Neural cell (in vitro differentiated cells): Measurements from ENCODE around the gene TAF8. TPM values are rescaled to one million over a fixed set of nuclear protein-coding genes. Genes with fewer than 3 reads are reported as not detected.

Experiments
- H2AFZ ChIP-seq: fragments of 200-600, 300-800 bp; sonication (generic), shearing (Covaris generic); 2 replicates; pipeline ENCODE4 v1.6.0; 2014; ENCODE audit warnings: low read depth, mild to moderate bottlenecking, antibody characterized with exemption, low read length, moderate library complexity
- H3F3A ChIP-seq: fragments of 200-600 bp; shearing (Covaris generic); 2 replicates; pipeline ENCODE4 v1.6.1; 2016; ENCODE audit warnings: mild to moderate bottlenecking, moderate library complexity, mixed read lengths, antibody characterized with exemption, low read length; ENCODE audit not compliant: insufficient read depth, poor library complexity, severe bottlenecking
- H3K27ac ChIP-seq: fragments of 200-600, 300-800 bp; sonication (generic), shearing (Covaris generic); 2 replicates; pipeline ENCODE4 v1.5.1; 2014; ENCODE audit warnings: mild to moderate bottlenecking, low read length, moderate library complexity
- H3K27me3 ChIP-seq: fragments of 300-800, 200-600 bp; sonication (generic), shearing (Covaris generic); 2 replicates; pipeline ENCODE4 v1.6.0; 2014; ENCODE audit warnings: mild to moderate bottlenecking, low read depth, low read length, moderate library complexity; ENCODE audit not compliant: insufficient read depth
- H3K36me3 ChIP-seq: fragments of 300-800, 200-600 bp; sonication (generic), shearing (Covaris generic); 2 replicates; pipeline ENCODE4 v1.5.1; 2014; ENCODE audit warnings: mild to moderate bottlenecking, antibody characterized with exemption, low read length, moderate library complexity; ENCODE audit not compliant: insufficient read depth
- H3K4me2 ChIP-seq: fragments of 300-800, 200-600 bp; sonication (generic), shearing (Covaris generic); 2 replicates; pipeline ENCODE4 v1.6.0; 2014; ENCODE audit warnings: mild to moderate bottlenecking, low read length
- H3K4me3 ChIP-seq: fragments of 300-800, 200-600 bp; sonication (generic), shearing (Covaris generic); 2 replicates; pipeline ENCODE4 v1.5.1; 2014; ENCODE audit warnings: mild to moderate bottlenecking, low read length, moderate library complexity
- H3K79me2 ChIP-seq: fragments of 200-600 bp; shearing (Covaris generic); replicated peaks from 2 replicates; pipeline ENCODE4 v1.6.0; 2014; ENCODE audit warnings: mild to moderate bottlenecking, low read length, moderate library complexity; ENCODE audit not compliant: insufficient read depth
- H3K9ac ChIP-seq: fragments of 300-800, 200-600 bp; sonication (generic), shearing (Covaris generic); 2 replicates; pipeline ENCODE4 v1.6.1; 2016; ENCODE audit warnings: mild to moderate bottlenecking, low read length, mixed read lengths
- H3K9me2 ChIP-seq: fragments of 200-600 bp; shearing (Covaris generic); 2 replicates; pipeline ENCODE4 v1.6.1; 2016; ENCODE audit warnings: mild to moderate bottlenecking, low read length, mixed read lengths; ENCODE audit not compliant: insufficient read depth
- H3K9me3 ChIP-seq: fragments of 200-600, 300-800 bp; sonication (generic), shearing (Covaris generic); 2 replicates; pipeline ENCODE4 v1.6.1; 2016; ENCODE audit warnings: mild to moderate bottlenecking, mixed run types, low read length, moderate library complexity, mixed read lengths
- H4K20me1 ChIP-seq: fragments of 200-600 bp; shearing (Covaris generic); 2 replicates; pipeline ENCODE4 v1.6.1; 2016; ENCODE audit warnings: mild to moderate bottlenecking, mixed run types; ENCODE audit not compliant: insufficient read depth
- CTCF ChIP-seq: fragments of 450-650 bp; IDR thresholded peaks from 2 replicates; pipeline ENCODE4 v1.5.1; 2014; ENCODE audit warnings: antibody characterized with exemption, mild to moderate bottlenecking, moderate library complexity; ENCODE audit not compliant: poor library complexity, severe bottlenecking
- EP300 ChIP-seq: fragments of 450-650 bp; conservative IDR thresholded peaks from 2 replicates; pipeline ENCODE4 v1.6.1; 2014; ENCODE audit warnings: antibody characterized with exemption, mild to moderate bottlenecking, moderate library complexity; ENCODE audit not compliant: poor library complexity, severe bottlenecking
- EZH2 ChIP-seq: fragments of 200-600, 300-800 bp; shearing (Covaris generic), sonication (generic); IDR thresholded peaks from 2 replicates; pipeline ENCODE4 v1.6.1; 2014; ENCODE audit warnings: antibody characterized with exemption, low read length, borderline replicate concordance, mild to moderate bottlenecking; ENCODE audit not compliant: insufficient read depth, poor library complexity, severe bottlenecking
- MXI1 ChIP-seq: fragments of 450-650 bp; conservative IDR thresholded peaks from 2 replicates; pipeline ENCODE4 v1.6.1; 2014; ENCODE audit warnings: antibody characterized with exemption, mild to moderate bottlenecking; ENCODE audit not compliant: poor library complexity, severe bottlenecking
- POLR2AphosphoS5 ChIP-seq: IDR thresholded peaks from 2 replicates; pipeline ENCODE4 v1.6.1; 2012
- RAD21 ChIP-seq: fragments of 450-650 bp; conservative IDR thresholded peaks from 2 replicates; pipeline ENCODE4 v1.6.1; 2014; ENCODE audit warnings: antibody characterized with exemption, mild to moderate bottlenecking, moderate library complexity
- REST ChIP-seq: IDR thresholded peaks from 2 replicates; pipeline ENCODE4 v1.6.1; 2012; ENCODE audit warnings: borderline replicate concordance
- SMC3 ChIP-seq: fragments of 450-650 bp; conservative IDR thresholded peaks from 2 replicates; pipeline ENCODE4 v1.6.1; 2014; ENCODE audit warnings: antibody characterized with exemption, mild to moderate bottlenecking, moderate library complexity; ENCODE audit not compliant: poor library complexity
- TAF1 ChIP-seq: IDR thresholded peaks from 2 replicates; pipeline ENCODE4 v1.6.1; 2012; ENCODE audit warnings: low read depth
- polyA plus RNA-seq: library from polyadenylated mRNA; depleted of rRNA; stranded (reverse); fragments of >200 nt; gene quantifications from 2 replicates; pipeline ENCODE4 v1.2.3, GENCODE V29; 2014

The TAF8 gene
- polyA plus RNA-seq, 1 donor from 2014 or later: 5.1 TPM

GRCh38 chr6:42051268-42051653 is 937 bp downstream of the TAF8 start:
- no peak overlapping the region for H2AFZ ChIP-seq

GRCh38 chr6:42053601-42054000 is 3.3 kb downstream of the TAF8 start:
- Histone ChIP-seq H3F3A (no peaks in the 10 kb centered on the region), H2AFZ (no peak overlapping the region), H3K36me3 (no peaks in the 10 kb centered on the region), H4K20me1 (no peaks in the 10 kb centered on the region), H3K4me2 (no peak overlapping the region), H3K4me3 (no peak overlapping the region), H3K9me2 (no peaks in the 10 kb centered on the region), H3K27me3 (peaks cover 11% of the 10 kb centered on the region), H3K9me3 (no peaks in the 10 kb centered on the region), H3K9ac (no peak overlapping the region), H3K79me2 (no peaks in the 10 kb centered on the region), H3K27ac (no peak overlapping the region)
- TF ChIP-seq POLR2AphosphoS5 (no peak), REST (no peak), TAF1 (no peak), EP300 (no peak)

More at GRCh38 chr6:42051268-42051653, 937 bp downstream of the TAF8 start:
- Histone ChIP-seq H4K20me1 (no peaks in the 10 kb centered on the region), H3K9me2 (no peaks in the 10 kb centered on the region), H3K27me3 (peaks cover 32% of the 10 kb centered on the region), H3K36me3 (no peaks in the 10 kb centered on the region), H3K9ac (no peak overlapping the region), H3F3A (no peaks in the 10 kb centered on the region), H3K27ac (no peak overlapping the region), H3K4me2 (no peak overlapping the region), H3K9me3 (no peaks in the 10 kb centered on the region), H3K79me2 (no peaks in the 10 kb centered on the region), H3K4me3 (peak overlapping the region; percentile 78)
- no peak for TF ChIP-seq SMC3

GRCh38 chr6:42059743-42060142 is 9.4 kb downstream of the TAF8 start:
- no peak overlapping the region for H3K4me2 ChIP-seq
- H3K4me3 ChIP-seq: no peak overlapping the region
- no peak overlapping the region for H3K9ac ChIP-seq
- H4K20me1 ChIP-seq: no peaks in the 10 kb centered on the region
- no peak overlapping the region for H3K27ac ChIP-seq
- no peaks in the 10 kb centered on the region for H3K27me3 ChIP-seq
- no peaks in the 10 kb centered on the region for H3K36me3 ChIP-seq
- H2AFZ ChIP-seq: no peak overlapping the region
- no peaks in the 10 kb centered on the region for H3F3A ChIP-seq
- no peaks in the 10 kb centered on the region for H3K9me3 ChIP-seq
- H3K79me2 ChIP-seq: no peaks in the 10 kb centered on the region
- TF ChIP-seq EZH2: no peak
- TF ChIP-seq CTCF: no peak
- no peak for TF ChIP-seq MXI1
- TF ChIP-seq EP300: no peak
- TF ChIP-seq SMC3: no peak
- no peak for TF ChIP-seq TAF1
- no peak for TF ChIP-seq REST
- no peak for TF ChIP-seq RAD21
- no peak for TF ChIP-seq POLR2AphosphoS5
- no peaks in the 10 kb centered on the region for H3K9me2 ChIP-seq
